Astrocyte of the cerebellum (primary cell): ENCODE results near the gene THUMPD2.

Source experiments
- DNase-seq: peaks from one replicate; pipeline ENCODE4 v3.0.0-alpha.2; 2011; ENCODE audit warnings: low read depth
- H3K4me3 ChIP-seq: 2 replicates; pipeline ENCODE4 v1.5.1; 2011; ENCODE audit warnings: mild to moderate bottlenecking, low read depth, low read length, moderate library complexity
- CTCF ChIP-seq: IDR thresholded peaks from 2 replicates; pipeline ENCODE4 v1.5.1; 2012; ENCODE audit warnings: low read length, low read depth, moderate library complexity, mild to moderate bottlenecking; ENCODE audit errors: missing control alignments
- in situ Hi-C: cut with HindIII; loops from 2 replicates; pipeline ENCODE4 v1.10.0; 2017; ENCODE audit warnings: low sequenced_read_pairs

Gene THUMPD2

GRCh38 chr2:39762448-39762847, 16.6 kb downstream of the THUMPD2 start:
- no peak overlapping the region for H3K4me3 ChIP-seq
- in situ Hi-C loops: no loop called here
- TF ChIP-seq CTCF: no peak
- no peak for DNase-seq

- in situ Hi-C loops: no loop called here
- no peak for DNase-seq
- H3K4me3 ChIP-seq: no peak overlapping the region
- TF ChIP-seq CTCF: no peak
Measured at GRCh38 chr2:39757156-39757555, 21.9 kb downstream of the THUMPD2 start.

- no peak for TF ChIP-seq CTCF
- in situ Hi-C loops: no loop called here
- H3K4me3 ChIP-seq: no peak overlapping the region
- no peak for DNase-seq
Measured at GRCh38 chr2:39755466-39755865, 23.6 kb downstream of the THUMPD2 start.

- TF ChIP-seq CTCF: no peak
- DNase-seq: peak; percentile 20
- H3K4me3 ChIP-seq: no peak overlapping the region
- in situ Hi-C loops: no loop called here
Measured at GRCh38 chr2:39743269-39743776, 35.7 kb downstream of the THUMPD2 start.

- no peak overlapping the region for H3K4me3 ChIP-seq
- TF ChIP-seq CTCF: no peak
- no peak for DNase-seq
- in situ Hi-C loops: no loop called here
Measured at GRCh38 chr2:39741871-39742270, 37.2 kb downstream of the THUMPD2 start.

GRCh38 chr2:39739386-39739785, 39.7 kb downstream of the THUMPD2 start:
- H3K4me3 ChIP-seq: no peak overlapping the region
- DNase-seq: no peak
- in situ Hi-C loops: no loop called here
- no peak for TF ChIP-seq CTCF

GRCh38 chr2:39738936-39739335, 40.1 kb downstream of the THUMPD2 start:
- no peak for TF ChIP-seq CTCF
- in situ Hi-C loops: no loop called here
- no peak for DNase-seq
- H3K4me3 ChIP-seq: no peak overlapping the region
